Loucy (cell line): ENCODE data around the gene KRT74.

Source experiments
- H2AFZ ChIP-seq: fragments of 200-600 bp; sonication (generic); 2 replicates; pipeline ENCODE4 v1.6.0; 2016; ENCODE audit warnings: antibody characterized with exemption, mild to moderate bottlenecking, low read length, moderate library complexity
- H3F3A ChIP-seq: fragments of 200-600 bp; 2 replicates; pipeline ENCODE4 v1.6.0; 2016; ENCODE audit warnings: antibody characterized with exemption, low read depth, mild to moderate bottlenecking
- H3K27me3 ChIP-seq: fragments of 200-600 bp; sonication (generic); 2 replicates; pipeline ENCODE4 v1.6.1; 2014; ENCODE audit warnings: low read length, mild to moderate bottlenecking; ENCODE audit not compliant: insufficient read depth, poor library complexity, severe bottlenecking
- H3K36me3 ChIP-seq: fragments of 200-600 bp; sonication (generic); 2 replicates; pipeline ENCODE4 v1.6.1; 2016; ENCODE audit warnings: low read length; ENCODE audit not compliant: insufficient read depth
- H3K4me1 ChIP-seq: fragments of 200-600 bp; sonication (generic); 2 replicates; pipeline ENCODE4 v1.5.1; 2014; ENCODE audit warnings: low read length, mild to moderate bottlenecking; ENCODE audit not compliant: insufficient read depth, poor library complexity, severe bottlenecking
- H3K4me2 ChIP-seq: fragments of 200-600 bp; sonication (generic); 2 replicates; pipeline ENCODE4 v1.6.0; 2014; ENCODE audit warnings: antibody characterized with exemption, low read length, low read depth, mild to moderate bottlenecking; ENCODE audit not compliant: poor library complexity, severe bottlenecking
- H3K4me3 ChIP-seq: fragments of 200-600 bp; sonication (generic); 2 replicates; pipeline ENCODE4 v1.5.1; 2014; ENCODE audit warnings: low read length, mild to moderate bottlenecking, mixed read lengths; ENCODE audit not compliant: poor library complexity, severe bottlenecking
- H3K79me2 ChIP-seq: fragments of 200-600 bp; sonication (generic); 2 replicates; pipeline ENCODE4 v1.6.1; 2014; ENCODE audit warnings: low read length; ENCODE audit not compliant: insufficient read depth
- H3K9ac ChIP-seq: fragments of 200-600 bp; sonication (generic); 2 replicates; pipeline ENCODE4 v1.6.0; 2014; ENCODE audit warnings: mild to moderate bottlenecking, low read depth, low read length, moderate library complexity; ENCODE audit not compliant: poor library complexity, severe bottlenecking
- H3K9me2 ChIP-seq: fragments of 200-600 bp; sonication (generic); replicated peaks from 2 replicates; pipeline ENCODE4 v1.6.1; 2016; ENCODE audit warnings: low read depth, low read length, mixed read lengths
- H3K9me3 ChIP-seq: fragments of 200-600 bp; sonication (generic); 2 replicates; pipeline ENCODE4 v1.6.1; 2014; ENCODE audit warnings: mild to moderate bottlenecking, antibody characterized with exemption, low read length, low read depth; ENCODE audit not compliant: insufficient read depth
- H4K20me1 ChIP-seq: fragments of 200-600 bp; sonication (generic); 2 replicates; pipeline ENCODE4 v1.6.0; 2014; ENCODE audit warnings: antibody characterized with exemption, low read length, mild to moderate bottlenecking; ENCODE audit not compliant: insufficient read depth, poor library complexity, severe bottlenecking
- CTCF ChIP-seq: fragments of 200-600 bp; sonication (generic); conservative IDR thresholded peaks from 2 replicates; pipeline ENCODE4 v1.5.1; 2014; ENCODE audit warnings: mild to moderate bottlenecking, antibody characterized with exemption, low read length
- EZH2phosphoT487 ChIP-seq: fragments of 200-600 bp; IDR thresholded peaks from 2 replicates; pipeline ENCODE4 v1.6.1; 2018; ENCODE audit warnings: antibody characterized with exemption, mild to moderate bottlenecking, moderate library complexity, borderline replicate concordance

KRT74 gene

GRCh38 chr12:52590021-52590420 is 16.4 kb upstream of the KRT74 start:
- Histone ChIP-seq H3K9me3 (no peaks in the 10 kb centered on the region), H3K9me2 (no peaks in the 10 kb centered on the region), H3K36me3 (no peaks in the 10 kb centered on the region), H3K4me1 (peaks cover 30% of the 10 kb centered on the region), H3K79me2 (no peaks in the 10 kb centered on the region), H3K9ac (no peak overlapping the region), H3F3A (no peaks in the 10 kb centered on the region), H2AFZ (no peak overlapping the region), H3K4me3 (no peak overlapping the region), H3K4me2 (no peak overlapping the region), H3K27me3 (no peaks in the 10 kb centered on the region), H4K20me1 (no peaks in the 10 kb centered on the region)
- TF ChIP-seq CTCF (no peak), EZH2phosphoT487 (no peak)

- Histone ChIP-seq H3K4me3 (no peak overlapping the region), H3F3A (no peaks in the 10 kb centered on the region), H3K4me1 (peaks cover 33% of the 10 kb centered on the region), H4K20me1 (no peaks in the 10 kb centered on the region), H3K79me2 (no peaks in the 10 kb centered on the region), H3K27me3 (no peaks in the 10 kb centered on the region), H3K9me2 (no peaks in the 10 kb centered on the region), H3K9me3 (no peaks in the 10 kb centered on the region), H3K36me3 (no peaks in the 10 kb centered on the region), H3K9ac (no peak overlapping the region), H3K4me2 (no peak overlapping the region), H2AFZ (no peak overlapping the region)
- TF ChIP-seq CTCF (no peak), EZH2phosphoT487 (no peak)
Observed at GRCh38 chr12:52587563-52587962, 13.9 kb upstream of the KRT74 start.

- Histone ChIP-seq H3K9me2 (no peaks in the 10 kb centered on the region), H3K4me3 (no peak overlapping the region), H4K20me1 (no peaks in the 10 kb centered on the region), H2AFZ (peak overlapping the region; percentile 48; the same call in 1 of the 2 replicates), H3K9me3 (no peaks in the 10 kb centered on the region), H3K79me2 (no peaks in the 10 kb centered on the region), H3K36me3 (no peaks in the 10 kb centered on the region), H3K4me2 (peak overlapping the region; percentile 41), H3F3A (no peaks in the 10 kb centered on the region), H3K4me1 (peaks cover 30% of the 10 kb centered on the region), H3K9ac (peak overlapping the region; percentile 14), H3K27me3 (no peaks in the 10 kb centered on the region)
- TF ChIP-seq CTCF (peak; percentile 52), EZH2phosphoT487 (no peak)
Observed at GRCh38 chr12:52585946-52586345, 12.3 kb upstream of the KRT74 start.
